HCT116 (cell line): ENCODE measurements around the gene UMAD1. TPM values are rescaled to one million over a fixed set of nuclear protein-coding genes. Genes with fewer than 3 reads are reported as not detected.

Experiments
- ATAC-seq: fragments of 200-7000 bp; cut with Tn5 transposase; 2 replicates; pipeline ENCODE4 v1.9.1; 2020; ENCODE audit warnings: mild to moderate bottlenecking, moderate library complexity
- BruUV-seq: library from RNA; stranded (reverse); fragments of 400-500 nt; replicated peaks from 2 replicates; lab custom pipeline; 2021; lab: Mats Ljungman, UMichigan
- CTCF ChIA-PET: fragments of 300-600 bp; sonication (Branson Sonifier 250); formaldehyde crosslinking; loops from one replicate; lab custom pipeline; 2021; ENCODE audit warnings: antibody characterized with exemption; lab: Charles Lee
- POLR2A ChIA-PET: fragments of 300-600, 350-600 bp; sonication (Branson Sonifier 250); formaldehyde crosslinking; loops from one replicate; lab custom pipeline; 2021; ENCODE audit warnings: antibody characterized with exemption; lab: Charles Lee
- RAD21 ChIA-PET, 2 experiments: fragments of 300-600 bp; sonication (Branson Sonifier 250); formaldehyde crosslinking; loops; one replicate each; lab custom pipeline; 2023; ENCODE audit warnings: low total read pairs in 2 of 2; ENCODE audit not compliant: uncharacterized antibody in 2 of 2, unreplicated experiment in 2 of 2, low non-redundant PET in 1 of 2; lab: Charles Lee
- DNase-seq: peaks from one replicate; pipeline ENCODE4 v3.0.0-alpha.2; 2010; ENCODE audit warnings: low read depth, low spot score
- H2AFZ ChIP-seq: fragments of 200-600 bp; shearing (Covaris generic), sonication (generic); 2 replicates; pipeline ENCODE4 v1.6.1; 2017; ENCODE audit warnings: low read depth, mixed run types, mixed read lengths, antibody characterized with exemption, low read length; ENCODE audit not compliant: poor library complexity, severe bottlenecking
- H3K27ac ChIP-seq: 2 replicates; pipeline ENCODE4 v1.5.1; 2012; ENCODE audit warnings: low read depth, low read length
- H3K27me3 ChIP-seq: fragments of 200-600 bp; sonication (generic); 2 replicates; pipeline ENCODE4 v1.6.1; 2016; ENCODE audit warnings: mixed run types, low read length, mixed read lengths; ENCODE audit not compliant: insufficient read depth
- H3K36me3 ChIP-seq, 2 experiments: fragments of 200-500 bp in 1 of 2; fragments of 200-600 bp in 1 of 2; sonication (Bioruptor generic) in 1 of 2; sonication (generic) in 1 of 2; 2 replicates each; pipeline versions ENCODE4 v1.5.1 to v1.6.1; 2014 to 2016; ENCODE audit warnings: low read length in 2 of 2, inconsistent platforms in 1 of 2, mixed read lengths in 1 of 2, mixed run types in 1 of 2; ENCODE audit not compliant: insufficient read depth in 2 of 2, control insufficient read depth in 1 of 2
- H3K4me1 ChIP-seq, 2 experiments: fragments of 200-600 bp in 1 of 2; sonication (generic) in 1 of 2; 2 replicates each; pipeline versions ENCODE4 v1.5.1 to v1.6.1; 2012 to 2017; ENCODE audit warnings: low read length in 2 of 2, inconsistent platforms in 1 of 2, mild to moderate bottlenecking in 1 of 2, mixed read lengths in 1 of 2, mixed run types in 1 of 2, moderate library complexity in 1 of 2; ENCODE audit not compliant: insufficient read depth in 2 of 2, control insufficient read depth in 1 of 2
- H3K4me2 ChIP-seq: fragments of 200-600 bp; sonication (generic); 2 replicates; pipeline ENCODE4 v1.6.1; 2017; ENCODE audit warnings: mixed run types, low read length, mixed read lengths
- H3K4me3 ChIP-seq, 2 experiments: fragments of 200-600 bp in 1 of 2; sonication (generic) in 1 of 2; replicated peaks in 1 of 2; 2 replicates each; pipeline ENCODE4 v1.5.1; 2011 to 2016; ENCODE audit warnings: low read length in 2 of 2, control low read depth in 1 of 2, low read depth in 1 of 2, mild to moderate bottlenecking in 1 of 2, mixed read lengths in 1 of 2, mixed run types in 1 of 2
- H3K79me2 ChIP-seq: fragments of 200-600 bp; sonication (generic); 2 replicates; pipeline ENCODE4 v1.6.1; 2017; ENCODE audit warnings: mild to moderate bottlenecking, mixed run types, low read length, moderate library complexity, mixed read lengths; ENCODE audit not compliant: insufficient read depth
- H3K9ac ChIP-seq: fragments of 200-600 bp; sonication (generic); 2 replicates; pipeline ENCODE4 v1.6.1; 2016; ENCODE audit warnings: low read length, mixed read lengths
- H3K9me2 ChIP-seq: fragments of 200-600 bp; sonication (generic), shearing (Covaris generic); 2 replicates; pipeline ENCODE4 v1.6.1; 2017; ENCODE audit warnings: mixed run types, mild to moderate bottlenecking, moderate library complexity; ENCODE audit not compliant: insufficient read depth
- H3K9me3 ChIP-seq, 2 experiments: fragments of 200-500 bp in 1 of 2; fragments of 200-600 bp in 1 of 2; sonication (Bioruptor generic) in 1 of 2; sonication (generic) in 1 of 2; 2 replicates each; pipeline ENCODE4 v1.6.1; 2014 to 2017; ENCODE audit warnings: low read length in 2 of 2, mixed read lengths in 2 of 2, inconsistent platforms in 1 of 2, low read depth in 1 of 2, mild to moderate bottlenecking in 1 of 2, mixed run types in 1 of 2, moderate library complexity in 1 of 2; ENCODE audit not compliant: control insufficient read depth in 1 of 2, insufficient read depth in 1 of 2
- H4K20me1 ChIP-seq: fragments of 200-600 bp; sonication (generic), shearing (Covaris generic); 2 replicates; pipeline ENCODE4 v1.6.1; 2017; ENCODE audit warnings: mixed run types, mild to moderate bottlenecking, moderate library complexity; ENCODE audit not compliant: insufficient read depth
- CBX3 ChIP-seq: IDR thresholded peaks from 2 replicates; pipeline ENCODE4 v1.6.1; 2012; ENCODE audit warnings: low read depth
- CEBPB ChIP-seq: IDR thresholded peaks from 2 replicates; pipeline ENCODE4 v1.6.1; 2012; ENCODE audit warnings: low read depth
- CTCF ChIP-seq, 3 experiments: fragments of 200-600 bp in 1 of 3; sonication (generic) in 1 of 3; IDR thresholded peaks in 2 of 3; conservative IDR thresholded peaks in 1 of 3; 2 replicates each; pipeline ENCODE4 v1.5.1; 2012 to 2017; ENCODE audit warnings: low read depth in 2 of 3, low read length in 2 of 3, antibody characterized with exemption in 1 of 3, borderline replicate concordance in 1 of 3, control low read depth in 1 of 3, mild to moderate bottlenecking in 1 of 3, mixed read lengths in 1 of 3, mixed run types in 1 of 3, moderate library complexity in 1 of 3; ENCODE audit not compliant: insufficient read depth in 1 of 3
- EGR1 ChIP-seq: IDR thresholded peaks from 2 replicates; pipeline ENCODE4 v1.6.1; 2012; ENCODE audit warnings: low read depth
- EZH2phosphoT487 ChIP-seq: fragments of 200-600 bp; IDR thresholded peaks from 2 replicates; pipeline ENCODE4 v1.6.1; 2018; ENCODE audit warnings: antibody characterized with exemption, borderline replicate concordance
- FOSL1 ChIP-seq: IDR thresholded peaks from 2 replicates; pipeline ENCODE4 v1.6.1; 2012; ENCODE audit warnings: low read depth
- JUND ChIP-seq: IDR thresholded peaks from 2 replicates; pipeline ENCODE4 v1.6.1; 2012
- POLR2A ChIP-seq: IDR thresholded peaks from 2 replicates; pipeline ENCODE4 v1.7.0; 2011; ENCODE audit warnings: borderline replicate concordance; ENCODE audit not compliant: insufficient read depth, insufficient read length; ENCODE audit errors: extremely low read depth
- POLR2AphosphoS5 ChIP-seq: IDR thresholded peaks from 2 replicates; pipeline ENCODE4 v1.6.1; 2011; ENCODE audit warnings: mild to moderate bottlenecking, low read depth, low read length, moderate library complexity
- RAD21 ChIP-seq: IDR thresholded peaks from 2 replicates; pipeline ENCODE4 v1.6.1; 2012; ENCODE audit warnings: low read depth, mild to moderate bottlenecking
- REST ChIP-seq: IDR thresholded peaks from 2 replicates; pipeline ENCODE4 v1.6.1; 2012; ENCODE audit warnings: low read depth
- SIN3A ChIP-seq: IDR thresholded peaks from 2 replicates; pipeline ENCODE4 v1.6.1; 2012; ENCODE audit warnings: low read depth
- YY1 ChIP-seq: IDR thresholded peaks from 2 replicates; pipeline ENCODE4 v1.6.1; 2011; ENCODE audit warnings: low read length, low read depth, moderate library complexity, mild to moderate bottlenecking; ENCODE audit not compliant: insufficient replicate concordance; ENCODE audit errors: extremely low read depth
- ZFX ChIP-seq: fragments of 450-650 bp; IDR thresholded peaks from 2 replicates; pipeline ENCODE4 v1.6.1; 2017
- ZNF274 ChIP-seq: fragments of 200-500 bp; sonication (Bioruptor generic); IDR thresholded peaks from 2 replicates; pipeline ENCODE4 v1.6.1; 2014; ENCODE audit warnings: mild to moderate bottlenecking, low read depth, low read length, inconsistent platforms
- intact Hi-C: fragments of 100-400 bp; cut with micrococcal nuclease; formaldehyde crosslinking; loops from 2 replicates; pipeline ENCODE4 v1.10.0; 2022
- total RNA-seq: library from RNA; stranded (reverse); gene quantifications from one replicate; pipeline ENCODE4 v1.2.1, GENCODE V29; 2021; ENCODE audit not compliant: unreplicated experiment
- TF ChIP-seq, protein P1 (sequence below): IDR thresholded peaks from 2 replicates; pipeline ENCODE4 v1.6.1; 2011; ENCODE audit warnings: mild to moderate bottlenecking, low read length, moderate library complexity; ENCODE audit not compliant: insufficient replicate concordance; ENCODE audit errors: extremely low read depth
- TF ChIP-seq, protein P2 (sequence below): IDR thresholded peaks from 2 replicates; pipeline ENCODE4 v1.6.1; 2012

The UMAD1 gene
- total RNA-seq, 1 experiment from 2014 or later, result 12.7 TPM

DNA sequence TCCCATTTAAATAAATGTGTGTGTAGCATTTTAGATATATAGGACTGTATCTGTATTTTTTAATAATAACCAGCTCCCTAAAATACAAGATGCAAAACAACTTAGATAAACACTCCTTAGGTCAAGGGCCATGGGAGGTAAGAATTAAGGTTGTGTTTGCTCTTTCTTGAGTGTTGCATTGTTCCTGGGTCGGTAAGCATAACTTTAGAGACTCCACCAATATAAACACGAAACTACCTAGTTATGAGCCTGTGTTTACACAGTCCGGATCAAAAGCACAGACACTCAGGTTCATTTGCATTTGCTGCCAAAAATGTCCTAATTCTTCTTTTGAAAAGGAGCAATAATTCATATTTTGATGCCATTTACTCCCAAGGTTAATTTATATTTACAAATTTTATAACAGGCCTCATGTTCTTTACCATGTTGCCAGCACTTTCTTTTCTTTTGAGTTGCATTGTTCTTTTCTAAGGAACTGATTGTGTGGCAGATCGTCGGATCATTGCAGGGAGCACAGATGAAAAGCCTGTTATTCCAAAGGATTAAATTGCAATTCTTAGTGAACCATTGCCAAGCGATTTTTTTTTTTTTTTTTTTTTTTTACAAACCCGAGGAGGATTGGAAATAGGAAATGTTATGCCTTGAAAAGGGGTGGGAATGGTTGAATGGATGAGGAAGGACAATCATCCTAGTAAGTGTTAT, 282.3 kb downstream of the UMAD1 start:
- H3K9me3 ChIP-seq, result no peaks in the 10 kb centered on the region
- ChIA-PET POLR2A (no interaction called here), RAD21 (no interaction called here), CTCF (no interaction called here)
- no peaks in the 10 kb centered on the region for H3K36me3 ChIP-seq
- DNase-seq (no peak), ATAC-seq (no peak)
- no peaks in the 10 kb centered on the region for H3K4me1 ChIP-seq
- no peaks in the 10 kb centered on the region for H4K20me1 ChIP-seq
- TF ChIP-seq CTCF (IDR thresholded peaks at IDR 0.05 in 2 of 3, conservative IDR thresholded peaks at IDR 0.05 in 1 of 3; ENCODE audit: borderline replicate concordance in 1 of 3, insufficient read depth in 1 of 3, low read depth in 2 of 3, low read length in 2 of 3) (no peak), CEBPB (no peak), RAD21 (no peak), JUND (no peak), CBX3 (no peak), REST (no peak), FOSL1 (no peak), ZFX (no peak), POLR2A (no peak), EGR1 (no peak), YY1 (no peak), SIN3A (no peak), EZH2phosphoT487 (no peak), POLR2AphosphoS5 (no peak), ZNF274 (no peak)
- TF ChIP-seq, protein P1, sequence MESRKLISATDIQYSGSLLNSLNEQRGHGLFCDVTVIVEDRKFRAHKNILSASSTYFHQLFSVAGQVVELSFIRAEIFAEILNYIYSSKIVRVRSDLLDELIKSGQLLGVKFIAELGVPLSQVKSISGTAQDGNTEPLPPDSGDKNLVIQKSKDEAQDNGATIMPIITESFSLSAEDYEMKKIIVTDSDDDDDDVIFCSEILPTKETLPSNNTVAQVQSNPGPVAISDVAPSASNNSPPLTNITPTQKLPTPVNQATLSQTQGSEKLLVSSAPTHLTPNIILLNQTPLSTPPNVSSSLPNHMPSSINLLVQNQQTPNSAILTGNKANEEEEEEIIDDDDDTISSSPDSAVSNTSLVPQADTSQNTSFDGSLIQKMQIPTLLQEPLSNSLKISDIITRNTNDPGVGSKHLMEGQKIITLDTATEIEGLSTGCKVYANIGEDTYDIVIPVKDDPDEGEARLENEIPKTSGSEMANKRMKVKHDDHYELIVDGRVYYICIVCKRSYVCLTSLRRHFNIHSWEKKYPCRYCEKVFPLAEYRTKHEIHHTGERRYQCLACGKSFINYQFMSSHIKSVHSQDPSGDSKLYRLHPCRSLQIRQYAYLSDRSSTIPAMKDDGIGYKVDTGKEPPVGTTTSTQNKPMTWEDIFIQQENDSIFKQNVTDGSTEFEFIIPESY, result no peak
- TF ChIP-seq, protein P2, sequence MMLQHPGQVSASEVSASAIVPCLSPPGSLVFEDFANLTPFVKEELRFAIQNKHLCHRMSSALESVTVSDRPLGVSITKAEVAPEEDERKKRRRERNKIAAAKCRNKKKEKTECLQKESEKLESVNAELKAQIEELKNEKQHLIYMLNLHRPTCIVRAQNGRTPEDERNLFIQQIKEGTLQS, result no peak
- H3K4me3 ChIP-seq, result no peak overlapping the region
- no peak overlapping the region for H3K27ac ChIP-seq
- no peak overlapping the region for H2AFZ ChIP-seq
- no peak overlapping the region for H3K4me2 ChIP-seq
- BruUV-seq, result no TSS peak
- no peaks in the 10 kb centered on the region for H3K9me2 ChIP-seq
- no peak overlapping the region for H3K9ac ChIP-seq
- intact Hi-C loops, result no loop called here
- H3K79me2 ChIP-seq, result no peaks in the 10 kb centered on the region
- H3K27me3 ChIP-seq, result no peaks in the 10 kb centered on the region
